ENCODE data around the gene ACSL6.

GRCh38 chr5:131994090-131994489, 17.4 kb downstream of the ACSL6 start:
- TF ChIP-seq POLR2A (IDR thresholded peaks at IDR 0.05) (no peak), CTCF (IDR thresholded peaks at IDR 0.05) (no peak)

All from esophagus squamous epithelium (tissue), 4 donors.